Parathyroid adenoma (tissue), 2 donors: Measurements from ENCODE around the gene ADCY4.

ENCODE experiments used
- H2AFZ ChIP-seq: fragments of 300-600 bp; sonication (generic); one replicate; pipeline ENCODE4 v1.7.0; 2017; ENCODE audit warnings: antibody characterized with exemption, mild to moderate bottlenecking
- H3K27ac ChIP-seq: fragments of 300-600 bp; sonication (generic); one replicate; pipeline ENCODE4 v1.7.0; 2017
- H3K27me3 ChIP-seq: fragments of 300-600 bp; sonication (generic); one replicate; pipeline ENCODE4 v1.7.0; 2017; ENCODE audit warnings: low read length; ENCODE audit not compliant: control insufficient read depth, insufficient read depth
- H3K36me3 ChIP-seq: fragments of 300-600 bp; sonication (generic); one replicate; pipeline ENCODE4 v1.7.0; 2017; ENCODE audit warnings: low read length; ENCODE audit not compliant: control insufficient read depth, insufficient read depth
- H3K4me1 ChIP-seq: fragments of 300-600 bp; sonication (generic); one replicate; pipeline ENCODE4 v1.7.0; 2017; ENCODE audit warnings: control low read depth
- H3K4me2 ChIP-seq: fragments of 300-600 bp; sonication (generic); one replicate; pipeline ENCODE4 v1.7.0; 2017; ENCODE audit warnings: low read length
- H3K4me3 ChIP-seq: fragments of 300-600 bp; sonication (generic); one replicate; pipeline ENCODE4 v1.7.0; 2017; ENCODE audit warnings: low read depth, low read length
- H3K79me2 ChIP-seq: fragments of 300-600 bp; sonication (generic); one replicate; pipeline ENCODE4 v1.7.0; 2017; ENCODE audit warnings: control low read depth
- H3K9ac ChIP-seq: fragments of 300-600 bp; sonication (generic); one replicate; pipeline ENCODE4 v1.7.0; 2017; ENCODE audit warnings: mild to moderate bottlenecking
- H3K9me3 ChIP-seq: fragments of 300-600 bp; sonication (generic); one replicate; pipeline ENCODE4 v1.7.0; 2017; ENCODE audit warnings: low read length; ENCODE audit not compliant: control insufficient read depth
- TF ChIP-seq, protein P1 (sequence below): fragments of 300-600 bp; sonication (generic); IDR thresholded peaks from one replicate; pipeline ENCODE4 v1.7.0; 2017; ENCODE audit warnings: antibody characterized with exemption, mild to moderate bottlenecking
- donor health status: primary hyperparathyroidism.

Gene ADCY4

DNA sequence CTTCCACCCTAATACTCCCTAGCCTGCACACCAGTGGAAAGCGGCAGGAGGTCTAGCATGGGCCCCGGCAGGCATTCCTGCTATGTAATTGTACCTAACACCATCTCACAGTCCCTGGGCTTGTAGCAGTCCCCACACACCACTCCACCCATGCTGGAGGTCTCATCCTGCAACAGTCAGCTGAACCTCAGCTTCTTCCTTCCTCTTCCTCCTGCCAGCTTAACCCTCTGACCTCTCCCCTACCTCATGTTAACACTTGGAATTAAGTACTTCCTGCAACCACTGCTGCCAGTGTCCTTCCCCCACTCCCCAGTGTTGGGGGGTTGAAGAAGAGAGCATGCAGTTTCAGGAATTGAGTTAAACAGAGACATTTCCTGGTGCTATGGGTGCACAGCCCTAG lies 7.6 kb downstream of the ADCY4 start:
- Histone ChIP-seq H3K36me3 (no peaks in the 10 kb centered on the region), H3K9me3 (no peaks in the 10 kb centered on the region), H2AFZ (no peak overlapping the region), H3K4me3 (no peak overlapping the region), H3K4me1 (peaks cover under 1% of the 10 kb centered on the region), H3K9ac (no peak overlapping the region), H3K79me2 (no peaks in the 10 kb centered on the region), H3K27ac (no peak overlapping the region), H3K27me3 (no peaks in the 10 kb centered on the region), H3K4me2 (no peak overlapping the region)
- TF ChIP-seq, protein P1, sequence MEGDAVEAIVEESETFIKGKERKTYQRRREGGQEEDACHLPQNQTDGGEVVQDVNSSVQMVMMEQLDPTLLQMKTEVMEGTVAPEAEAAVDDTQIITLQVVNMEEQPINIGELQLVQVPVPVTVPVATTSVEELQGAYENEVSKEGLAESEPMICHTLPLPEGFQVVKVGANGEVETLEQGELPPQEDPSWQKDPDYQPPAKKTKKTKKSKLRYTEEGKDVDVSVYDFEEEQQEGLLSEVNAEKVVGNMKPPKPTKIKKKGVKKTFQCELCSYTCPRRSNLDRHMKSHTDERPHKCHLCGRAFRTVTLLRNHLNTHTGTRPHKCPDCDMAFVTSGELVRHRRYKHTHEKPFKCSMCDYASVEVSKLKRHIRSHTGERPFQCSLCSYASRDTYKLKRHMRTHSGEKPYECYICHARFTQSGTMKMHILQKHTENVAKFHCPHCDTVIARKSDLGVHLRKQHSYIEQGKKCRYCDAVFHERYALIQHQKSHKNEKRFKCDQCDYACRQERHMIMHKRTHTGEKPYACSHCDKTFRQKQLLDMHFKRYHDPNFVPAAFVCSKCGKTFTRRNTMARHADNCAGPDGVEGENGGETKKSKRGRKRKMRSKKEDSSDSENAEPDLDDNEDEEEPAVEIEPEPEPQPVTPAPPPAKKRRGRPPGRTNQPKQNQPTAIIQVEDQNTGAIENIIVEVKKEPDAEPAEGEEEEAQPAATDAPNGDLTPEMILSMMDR, result no peak

DNA sequence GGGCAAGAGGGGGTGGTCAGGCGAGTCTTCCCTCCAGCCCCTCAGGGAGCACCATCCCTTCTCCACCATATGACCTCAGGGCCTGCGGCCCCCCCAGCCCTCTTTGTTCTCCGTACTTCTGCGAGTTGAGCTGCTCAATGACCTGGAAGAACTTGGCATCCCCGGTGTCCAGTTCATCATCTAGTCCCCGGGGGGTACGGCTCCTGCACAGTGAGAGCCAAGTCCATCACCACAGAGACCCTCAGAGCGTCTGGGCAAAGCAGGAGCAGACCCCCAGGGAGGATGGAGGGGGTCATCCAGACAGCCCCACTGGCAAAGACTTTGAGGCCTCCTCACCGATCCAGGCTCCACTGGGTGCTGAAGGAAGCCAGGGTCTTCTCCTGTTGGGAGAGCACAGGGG lies 8.9 kb downstream of the ADCY4 start:
- Histone ChIP-seq H2AFZ (no peak overlapping the region), H3K36me3 (no peaks in the 10 kb centered on the region), H3K79me2 (no peaks in the 10 kb centered on the region), H3K27me3 (no peaks in the 10 kb centered on the region), H3K4me1 (no peaks in the 10 kb centered on the region), H3K4me2 (no peak overlapping the region), H3K27ac (no peak overlapping the region), H3K4me3 (no peak overlapping the region), H3K9ac (no peak overlapping the region), H3K9me3 (no peaks in the 10 kb centered on the region)
- TF ChIP-seq, protein P1, result no peak

DNA sequence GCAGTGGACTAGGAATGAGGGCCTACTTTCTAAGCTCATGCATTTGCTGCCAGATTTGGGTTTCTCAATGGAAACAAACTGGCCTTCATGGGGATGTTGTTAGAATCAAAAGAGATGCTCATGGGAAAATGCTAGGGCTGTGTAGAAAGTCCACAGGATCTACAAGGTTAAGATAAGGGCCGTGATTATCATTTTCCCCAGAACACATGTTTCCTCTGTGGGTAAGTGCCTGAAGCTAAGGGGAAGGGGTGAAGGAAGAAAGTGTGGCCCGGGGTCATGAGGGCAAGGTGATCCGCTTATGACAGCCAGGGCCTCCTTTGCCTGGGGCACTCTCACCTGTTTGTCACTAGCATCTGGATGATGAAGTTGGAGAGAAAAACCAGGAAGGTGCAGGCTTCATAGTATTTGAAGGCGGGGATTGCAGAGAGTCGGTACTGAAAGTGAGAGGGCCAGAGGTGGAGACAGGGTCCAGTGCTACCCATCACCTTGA lies 9.8 kb downstream of the ADCY4 start:
- H3K36me3 ChIP-seq, result no peaks in the 10 kb centered on the region
- no peak overlapping the region for H3K4me2 ChIP-seq
- no peak overlapping the region for H3K9ac ChIP-seq
- no peaks in the 10 kb centered on the region for H3K9me3 ChIP-seq
- H3K79me2 ChIP-seq, result no peaks in the 10 kb centered on the region
- H2AFZ ChIP-seq, result no peak overlapping the region
- no peak overlapping the region for H3K27ac ChIP-seq
- H3K27me3 ChIP-seq, result no peaks in the 10 kb centered on the region
- no peak overlapping the region for H3K4me3 ChIP-seq
- H3K4me1 ChIP-seq, result no peaks in the 10 kb centered on the region
- TF ChIP-seq, protein P1, result no peak

- Histone ChIP-seq H3K4me1 (no peaks in the 10 kb centered on the region), H3K27ac (no peak overlapping the region), H2AFZ (no peak overlapping the region), H3K9me3 (no peaks in the 10 kb centered on the region), H3K27me3 (no peaks in the 10 kb centered on the region), H3K4me2 (no peak overlapping the region), H3K4me3 (no peak overlapping the region), H3K79me2 (no peaks in the 10 kb centered on the region), H3K9ac (no peak overlapping the region), H3K36me3 (no peaks in the 10 kb centered on the region)
- TF ChIP-seq, protein P1, result no peak
Measured at GRCh38 chr14:24324024-24324423, 10.8 kb downstream of the ADCY4 start.

DNA sequence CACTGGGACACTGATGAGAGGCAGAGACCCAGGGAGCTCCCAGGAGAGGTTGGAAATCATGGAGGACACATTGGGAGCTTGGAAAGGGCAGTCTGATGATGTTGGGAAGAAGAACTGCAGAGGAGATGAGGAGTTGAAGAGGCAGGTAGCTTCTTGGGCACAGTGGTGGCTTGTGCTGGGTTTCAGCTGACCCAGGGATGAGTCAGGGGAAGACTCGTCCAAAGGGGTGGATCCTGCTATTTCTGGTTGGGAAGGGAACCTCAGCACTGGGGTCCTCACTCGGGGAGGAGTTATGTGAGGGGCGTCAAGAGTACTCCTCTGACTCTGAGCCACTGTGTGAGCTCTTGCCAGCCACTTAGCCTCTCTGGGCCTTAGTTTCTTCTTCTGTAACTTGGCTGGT lies 11.5 kb downstream of the ADCY4 start:
- H3K27ac ChIP-seq, result no peak overlapping the region
- H3K4me1 ChIP-seq, result no peaks in the 10 kb centered on the region
- H3K9ac ChIP-seq, result no peak overlapping the region
- no peaks in the 10 kb centered on the region for H3K79me2 ChIP-seq
- no peaks in the 10 kb centered on the region for H3K36me3 ChIP-seq
- no peaks in the 10 kb centered on the region for H3K27me3 ChIP-seq
- no peak overlapping the region for H2AFZ ChIP-seq
- no peak overlapping the region for H3K4me2 ChIP-seq
- no peaks in the 10 kb centered on the region for H3K9me3 ChIP-seq
- TF ChIP-seq, protein P1, result no peak
- H3K4me3 ChIP-seq, result no peak overlapping the region
